ENCODE measurements around the gene SIRT5.

SIRT5 gene

GRCh38 chr6:13574571-13575376 lies at the start of gene SIRT5:
TSS of gene SIRT5 (plus strand) at chr6:13574601. CDS start at chr6:13584111, 9,510 bp downstream.
- peak; percentile 91 for DNase-seq

- DNase-seq: peak in 1 of 2 experiments; percentile 45
These were observed 49.4 kb upstream of the SIRT5 start for GRCh38 chr6:13524801-13525508.

- no peak for DNase-seq
These were observed 48.1 kb upstream of the SIRT5 start for GRCh38 chr6:13526357-13526726.

DNA sequence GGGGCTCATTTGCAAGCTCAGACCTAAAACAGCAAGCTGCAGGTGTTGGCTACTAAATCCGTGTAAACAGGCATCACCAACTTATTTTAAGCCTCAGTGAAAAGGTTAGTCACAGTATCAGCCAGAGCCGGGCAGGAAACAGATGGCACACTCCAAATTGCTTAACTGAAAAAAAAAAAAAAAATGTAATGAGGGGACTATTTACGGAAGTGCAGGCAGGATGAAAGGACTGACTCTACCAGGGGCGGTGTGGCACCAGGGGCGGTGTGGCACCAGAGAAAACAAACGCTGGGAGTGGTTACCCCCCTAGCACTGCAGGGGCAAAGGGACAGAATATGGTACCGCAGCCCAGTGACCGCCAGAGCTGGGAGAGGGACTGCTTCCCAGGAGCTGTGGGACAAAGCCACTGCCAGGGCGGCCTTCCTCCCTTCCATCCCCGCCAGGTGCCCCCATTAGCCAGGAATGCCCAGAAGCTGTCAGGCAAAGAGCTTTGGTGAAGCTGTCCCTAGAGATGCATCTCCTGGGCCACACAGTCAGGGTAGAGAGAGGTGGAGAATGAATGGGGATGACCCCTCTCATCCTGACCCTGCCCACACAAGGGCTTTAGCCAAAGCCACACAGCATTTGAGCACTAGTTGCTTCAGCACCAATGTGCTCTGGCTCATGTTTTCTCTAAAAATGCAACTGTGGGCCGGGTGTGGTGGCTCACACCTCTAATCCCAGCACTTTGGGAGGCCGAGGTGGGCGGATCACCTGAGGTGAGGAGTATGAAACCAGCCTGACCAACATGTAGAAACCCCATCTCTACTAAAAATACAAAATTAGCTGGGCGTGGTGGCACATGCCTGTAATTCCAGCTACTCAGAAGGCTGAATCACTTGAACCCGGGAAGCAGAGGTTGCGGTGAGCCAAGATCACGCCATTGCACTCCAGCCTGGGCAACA lies 47.4 kb upstream of the SIRT5 start:
- DNase-seq: peak; percentile 83 to 93

GRCh38 chr6:13527671-13528056 lies 46.7 kb upstream of the SIRT5 start:
- DNase-seq: no peak

DNA sequence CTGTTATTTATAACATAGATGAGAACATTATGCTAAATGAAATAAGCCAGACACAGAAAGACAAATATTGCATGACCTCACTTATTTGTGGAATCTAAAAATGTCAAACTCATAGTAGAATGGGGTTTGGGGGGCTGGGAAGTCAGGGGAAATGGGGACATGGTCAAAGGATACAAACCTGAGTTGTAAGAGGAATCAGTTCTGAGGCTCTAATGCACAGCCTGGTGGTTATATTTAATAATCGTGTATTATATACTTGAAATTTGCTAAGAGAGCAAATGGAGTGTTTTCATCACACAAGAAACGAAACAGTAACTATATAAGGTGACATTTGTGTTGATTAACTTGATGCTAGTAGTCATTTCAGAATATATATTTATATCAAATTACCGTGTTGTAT lies 46.2 kb upstream of the SIRT5 start:
- peak; percentile 4 to 12 for DNase-seq

DNA sequence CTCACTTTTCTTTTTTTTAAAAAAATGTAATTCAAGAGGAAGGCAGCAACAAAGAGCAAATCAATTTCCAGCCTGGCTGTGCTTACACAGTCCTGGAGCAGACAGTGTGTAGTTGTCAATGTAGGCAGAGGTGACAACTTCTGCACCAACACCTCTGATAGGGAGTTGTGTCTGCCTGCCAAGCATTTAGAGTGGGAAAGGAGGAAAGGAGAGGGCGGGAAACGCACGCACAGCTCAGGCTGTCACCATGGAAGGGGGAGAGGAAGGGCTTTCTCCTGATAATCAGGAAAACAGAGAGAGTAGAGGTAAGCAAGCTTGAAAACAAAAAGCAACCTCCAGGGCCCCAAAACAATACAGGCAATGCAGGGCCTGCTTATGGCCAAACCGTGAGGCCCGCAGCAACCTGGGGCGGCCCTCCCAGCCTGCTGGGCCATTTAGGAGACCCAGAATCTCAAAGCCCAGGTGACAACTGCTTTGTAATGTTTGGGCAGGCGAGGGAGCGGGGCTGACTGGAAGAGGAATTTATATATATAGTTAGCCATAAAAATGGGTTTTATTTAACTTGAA lies 45.5 kb upstream of the SIRT5 start:
- DNase-seq: peak in 1 of 2 experiments; percentile 21

DNA sequence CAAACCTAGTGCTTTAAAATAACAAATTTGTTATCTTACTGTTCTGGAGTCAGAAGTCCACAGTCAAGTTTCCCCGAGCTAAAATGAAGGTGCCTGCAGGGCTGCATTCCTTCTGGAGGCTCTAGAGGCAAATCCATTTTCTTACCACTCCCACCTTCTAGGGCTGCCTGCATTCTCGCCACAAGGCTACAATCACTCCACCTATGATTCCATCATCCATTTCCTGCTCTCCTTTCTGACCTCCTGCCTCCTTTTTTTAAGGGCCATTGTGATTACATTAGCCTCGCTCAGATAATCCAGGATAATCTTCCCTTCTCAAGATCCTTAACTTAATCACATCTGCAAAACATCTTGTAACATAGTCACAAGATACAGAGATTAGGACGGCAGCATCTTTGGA lies 42.4 kb upstream of the SIRT5 start:
- DNase-seq: no peak

- DNase-seq: no peak
These were observed 39.9 kb upstream of the SIRT5 start for GRCh38 chr6:13534536-13534935.

GRCh38 chr6:13535306-13535705 lies 39.1 kb upstream of the SIRT5 start:
- no peak for DNase-seq

DNA sequence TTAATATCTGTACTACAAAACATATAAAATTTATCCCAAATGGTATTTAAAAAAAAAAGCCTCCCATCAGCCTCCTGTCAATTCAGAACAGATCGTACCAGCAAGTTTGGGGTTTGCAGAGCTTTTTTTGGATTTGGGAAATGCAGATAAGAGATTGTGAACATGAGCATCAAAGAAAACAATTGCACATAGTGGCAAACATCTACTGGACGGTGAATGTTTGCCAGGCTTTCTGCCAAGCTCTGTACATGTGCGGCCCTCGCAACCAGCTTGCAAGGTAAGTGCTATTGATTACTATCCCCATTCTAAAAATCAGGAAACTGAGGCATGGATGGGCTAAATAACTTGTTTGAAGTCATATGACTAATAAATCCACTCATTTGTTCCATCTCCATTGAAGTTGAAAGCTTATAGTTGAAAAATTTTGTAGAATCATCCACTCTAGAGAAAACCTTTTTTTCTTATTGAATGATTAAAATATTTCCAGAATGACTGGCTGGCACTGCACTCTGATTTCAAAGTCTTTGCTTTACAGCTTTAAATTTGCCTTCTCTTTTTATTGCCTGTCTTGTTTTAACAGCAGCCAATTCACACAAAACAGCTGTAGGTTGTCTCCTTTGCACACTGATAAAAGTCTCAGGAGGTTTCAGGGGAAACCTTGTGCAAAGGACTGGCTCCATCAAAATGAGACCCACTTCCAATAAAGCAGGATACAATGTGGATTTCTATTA lies 37.4 kb upstream of the SIRT5 start:
- DNase-seq: no peak

DNA sequence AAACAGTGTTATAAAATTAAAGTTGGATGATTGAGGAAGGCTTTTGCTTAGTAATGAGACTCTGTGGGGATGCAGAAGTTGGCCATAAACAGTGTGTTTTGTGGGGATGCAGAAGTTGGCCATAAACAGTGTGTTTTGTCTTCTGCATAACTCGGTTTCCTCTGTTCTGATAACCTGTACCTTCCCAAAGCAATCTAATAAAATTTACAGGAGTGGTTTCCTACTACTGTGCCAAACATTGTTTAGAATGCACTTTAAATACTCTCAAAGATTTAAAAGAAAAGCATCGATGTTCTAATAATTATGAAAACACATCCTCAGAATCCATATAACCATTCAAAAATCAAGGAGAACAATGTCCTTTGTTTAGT lies 36.9 kb upstream of the SIRT5 start:
- DNase-seq: no peak

- peak in 1 of 2 experiments; percentile 11 for DNase-seq
These were observed 36.3 kb upstream of the SIRT5 start for GRCh38 chr6:13538084-13538483.

DNA sequence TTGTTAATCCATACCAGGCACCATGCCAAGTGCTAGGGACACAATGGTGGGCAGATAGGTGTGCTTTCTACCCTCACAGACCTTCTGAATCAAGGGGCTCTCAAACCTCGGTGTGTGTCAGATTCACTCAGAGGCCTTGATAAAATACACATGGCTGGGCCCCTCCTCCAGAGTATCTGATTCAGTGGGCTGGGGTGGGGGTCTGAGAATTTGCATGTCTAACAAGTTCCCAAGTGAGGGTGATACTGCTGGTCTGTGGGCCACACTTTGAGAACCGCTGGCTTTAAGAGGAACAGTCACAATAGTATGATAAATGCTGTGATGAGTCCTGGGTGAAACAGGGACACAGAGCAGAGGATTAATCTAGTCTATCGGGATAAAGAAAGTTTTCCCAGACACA lies 35.8 kb upstream of the SIRT5 start:
- no peak for DNase-seq

DNA sequence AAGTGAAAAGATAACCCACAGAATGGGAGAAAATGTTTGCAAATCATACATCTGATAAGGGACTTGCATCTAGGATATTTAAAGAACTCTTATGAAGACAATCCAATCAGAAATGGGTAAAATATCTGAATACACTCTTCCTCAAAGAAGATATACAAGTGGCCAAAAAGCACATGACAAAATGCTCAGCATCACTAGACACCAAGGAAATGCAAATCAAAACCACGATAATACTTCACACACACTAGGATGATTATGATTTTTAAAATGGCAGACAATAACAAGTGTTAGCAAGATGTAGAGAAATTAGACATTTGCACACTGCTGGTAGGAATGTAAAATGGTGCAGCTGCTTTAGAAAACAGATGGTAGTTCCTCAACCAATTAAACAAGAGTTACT lies 34.8 kb upstream of the SIRT5 start:
- DNase-seq: no peak

DNA sequence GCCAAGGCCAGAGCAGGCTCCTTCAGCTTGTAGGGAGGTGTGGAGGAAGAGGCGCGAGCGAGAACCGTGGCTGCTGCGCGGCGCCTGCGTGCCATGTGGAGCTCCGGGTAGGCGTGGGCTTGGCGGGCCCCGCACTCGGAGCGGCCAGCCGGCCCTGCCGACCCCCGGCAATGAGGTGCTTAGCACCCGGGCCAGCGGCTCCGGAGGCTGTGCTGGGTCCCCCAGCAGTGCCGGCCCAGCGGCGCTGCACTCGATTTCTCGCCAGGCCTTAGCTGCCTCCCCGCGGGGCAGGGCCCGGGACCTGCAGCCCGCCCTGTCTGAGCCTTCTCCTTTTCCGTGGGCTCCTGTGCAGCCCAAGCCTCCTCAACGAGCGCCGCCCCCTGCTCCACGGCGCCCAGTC lies 32.9 kb upstream of the SIRT5 start:
- DNase-seq: no peak

- DNase-seq: no peak
These were observed 29.8 kb upstream of the SIRT5 start for GRCh38 chr6:13544454-13545186.

DNA sequence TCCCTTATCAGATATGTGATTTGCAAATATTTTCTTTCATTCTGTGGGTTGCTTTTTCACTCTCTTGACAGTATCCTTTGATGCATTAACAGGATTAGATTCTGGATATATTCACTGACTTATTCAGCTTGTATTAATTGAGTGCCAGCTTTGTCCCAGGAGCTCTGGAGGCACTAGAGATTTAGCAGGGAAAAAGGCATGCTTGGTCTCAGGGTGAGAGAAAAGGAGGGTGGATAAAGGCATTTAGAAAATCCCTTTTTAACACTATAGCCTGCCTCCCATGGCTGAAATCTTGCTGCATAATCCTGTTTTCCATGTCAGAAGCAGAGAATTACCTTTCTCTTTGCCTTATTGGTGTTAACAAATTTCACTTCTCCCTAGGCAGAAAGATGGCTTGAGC lies 28.5 kb upstream of the SIRT5 start:
- DNase-seq: no peak

DNA sequence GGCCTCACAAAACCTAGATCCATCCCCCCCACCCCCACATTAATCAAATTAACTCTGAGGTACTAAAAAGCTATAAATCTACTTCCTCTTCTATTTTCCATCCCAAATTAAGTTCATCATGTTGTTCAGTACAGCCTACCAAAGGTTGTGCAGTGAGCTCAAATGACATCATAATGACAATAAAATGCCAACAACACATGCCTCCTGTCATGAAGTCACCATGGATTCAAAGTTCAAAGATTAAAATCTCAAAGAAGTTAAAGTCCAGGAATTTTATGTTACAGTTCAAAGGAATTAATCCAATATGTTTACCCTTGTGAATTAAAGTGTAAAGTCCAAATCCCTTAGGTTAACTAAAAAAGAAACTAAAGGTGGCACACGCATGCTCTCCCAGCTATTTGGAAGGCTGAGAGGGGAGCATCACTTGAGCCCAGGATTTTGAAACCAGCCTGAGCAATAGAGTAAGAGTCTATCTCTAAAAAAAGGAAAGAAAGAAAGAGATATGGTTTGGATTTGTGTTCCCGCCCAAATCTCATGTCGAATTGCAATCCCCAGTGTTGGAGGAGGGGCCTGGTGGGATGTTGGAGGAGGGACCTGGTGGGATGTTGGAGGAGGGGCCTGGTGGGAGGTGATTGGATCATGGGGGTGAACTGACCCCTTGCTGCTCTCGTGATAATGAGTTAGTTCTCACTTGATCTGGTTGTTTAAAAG lies 25.7 kb upstream of the SIRT5 start:
- DNase-seq: no peak

- DNase-seq: no peak
These were observed 23.7 kb upstream of the SIRT5 start for GRCh38 chr6:13550656-13551055.

GRCh38 chr6:13553646-13554045 lies 20.8 kb upstream of the SIRT5 start:
- DNase-seq: no peak
